Mesothelial cell of epicardium (in vitro differentiated cells): ENCODE results near the gene GLRA3. TPM values are rescaled to one million over a fixed set of nuclear protein-coding genes. Genes with fewer than 3 reads are reported as not detected.

ENCODE experiments used
- DNase-seq, 2 experiments: peaks; one replicate each; pipeline ENCODE4 v3.0.0; 2021; ENCODE audit warnings: low spot score in 2 of 2; ENCODE audit not compliant: unreplicated experiment in 2 of 2
- H3K27ac Mint-ChIP-seq: 2 replicates; pipeline ENCODE4 v1.8.0; 2021; ENCODE audit warnings: mixed read lengths
- H3K27me3 Mint-ChIP-seq: 2 replicates; pipeline ENCODE4 v1.8.0; 2021; ENCODE audit warnings: low read depth, mixed read lengths
- H3K36me3 Mint-ChIP-seq: 2 replicates; pipeline ENCODE4 v1.8.0; 2021; ENCODE audit warnings: mixed read lengths
- H3K4me1 Mint-ChIP-seq: 2 replicates; pipeline ENCODE4 v1.8.0; 2021; ENCODE audit warnings: mixed read lengths
- H3K4me3 Mint-ChIP-seq: 2 replicates; pipeline ENCODE4 v1.8.0; 2021; ENCODE audit warnings: mild to moderate bottlenecking, moderate library complexity, mixed read lengths
- H3K9me3 Mint-ChIP-seq: 2 replicates; pipeline ENCODE4 v1.8.0; 2021; ENCODE audit warnings: mixed read lengths
- CTCF ChIP-seq: fragments of 200-600 bp; sonication (generic); IDR thresholded peaks from one replicate; pipeline ENCODE4 v1.5.0; 2021; ENCODE audit warnings: antibody characterized with exemption; ENCODE audit not compliant: unreplicated experiment
- total RNA-seq: library from RNA; stranded (reverse); gene quantifications from 3 replicates; pipeline ENCODE4 v1.2.1, GENCODE V29; 2021

GLRA3 gene
- total RNA-seq, 1 donor from 2014 or later = not detected

GRCh38 chr4:174593701-174594100 is 235.3 kb downstream of the GLRA3 start:
- TF ChIP-seq CTCF = no peak
- Mint-ChIP-seq H3K9me3 (peaks cover 4% of the 10 kb centered on the region), H3K36me3 (no peaks in the 10 kb centered on the region), H3K27me3 (no peaks in the 10 kb centered on the region), H3K27ac (no peak overlapping the region), H3K4me1 (no peaks in the 10 kb centered on the region), H3K4me3 (no peak overlapping the region)
- no peak for DNase-seq

GRCh38 chr4:174592985-174593335 is 236.1 kb downstream of the GLRA3 start:
- no peak for DNase-seq
- H3K27ac Mint-ChIP-seq = no peak overlapping the region
- no peaks in the 10 kb centered on the region for H3K4me1 Mint-ChIP-seq

GRCh38 chr4:174592256-174592984 is 236.6 kb downstream of the GLRA3 start:
- H3K4me1 Mint-ChIP-seq = no peaks in the 10 kb centered on the region
- no peaks in the 10 kb centered on the region for H3K36me3 Mint-ChIP-seq
- no peaks in the 10 kb centered on the region for H3K27me3 Mint-ChIP-seq
- no peak overlapping the region for H3K27ac Mint-ChIP-seq
- TF ChIP-seq CTCF = no peak
- no peak for DNase-seq
- H3K9me3 Mint-ChIP-seq = no peaks in the 10 kb centered on the region
- no peak overlapping the region for H3K4me3 Mint-ChIP-seq

More at GRCh38 chr4:174592985-174593335, 236.1 kb downstream of the GLRA3 start:
- no peaks in the 10 kb centered on the region for H3K36me3 Mint-ChIP-seq
- H3K9me3 Mint-ChIP-seq = no peaks in the 10 kb centered on the region
- H3K4me3 Mint-ChIP-seq = no peak overlapping the region
- no peaks in the 10 kb centered on the region for H3K27me3 Mint-ChIP-seq
- no peak for TF ChIP-seq CTCF

- no peak overlapping the region for H3K27ac Mint-ChIP-seq
- no peaks in the 10 kb centered on the region for H3K27me3 Mint-ChIP-seq
- no peak for DNase-seq
- TF ChIP-seq CTCF = no peak
- no peaks in the 10 kb centered on the region for H3K36me3 Mint-ChIP-seq
- no peaks in the 10 kb centered on the region for H3K4me1 Mint-ChIP-seq
- H3K9me3 Mint-ChIP-seq = peaks cover 6% of the 10 kb centered on the region
- H3K4me3 Mint-ChIP-seq = no peak overlapping the region
These were observed 237.6 kb downstream of the GLRA3 start for GRCh38 chr4:174591243-174592021.

- Mint-ChIP-seq H3K27ac (no peak overlapping the region), H3K4me1 (no peaks in the 10 kb centered on the region), H3K36me3 (no peaks in the 10 kb centered on the region), H3K4me3 (no peak overlapping the region), H3K9me3 (peaks cover 8% of the 10 kb centered on the region), H3K27me3 (no peaks in the 10 kb centered on the region)
- TF ChIP-seq CTCF = no peak
- DNase-seq = no peak
These were observed 238.7 kb downstream of the GLRA3 start for GRCh38 chr4:174590336-174590735.

Other genes starting within 250 kb of the GLRA3 start
- gene ADAM29, start 89.1 kb upstream of the GLRA3 start, total RNA-seq = not detected in 3 replicates